Neural progenitor cell (in vitro differentiated cells): ENCODE results near the gene MTHFD2L.

ENCODE experiments used
- EZH2phosphoT487 ChIP-seq: fragments of 200-600 bp; sonication (generic); IDR thresholded peaks from 2 replicates; pipeline ENCODE4 v1.6.1; 2017; ENCODE audit warnings: antibody characterized with exemption
- TF ChIP-seq, protein P1 (sequence below): fragments of 200-600 bp; sonication (generic); IDR thresholded peaks from 2 replicates; pipeline ENCODE4 v1.5.1; 2017; ENCODE audit warnings: antibody characterized with exemption, mild to moderate bottlenecking

DNA sequence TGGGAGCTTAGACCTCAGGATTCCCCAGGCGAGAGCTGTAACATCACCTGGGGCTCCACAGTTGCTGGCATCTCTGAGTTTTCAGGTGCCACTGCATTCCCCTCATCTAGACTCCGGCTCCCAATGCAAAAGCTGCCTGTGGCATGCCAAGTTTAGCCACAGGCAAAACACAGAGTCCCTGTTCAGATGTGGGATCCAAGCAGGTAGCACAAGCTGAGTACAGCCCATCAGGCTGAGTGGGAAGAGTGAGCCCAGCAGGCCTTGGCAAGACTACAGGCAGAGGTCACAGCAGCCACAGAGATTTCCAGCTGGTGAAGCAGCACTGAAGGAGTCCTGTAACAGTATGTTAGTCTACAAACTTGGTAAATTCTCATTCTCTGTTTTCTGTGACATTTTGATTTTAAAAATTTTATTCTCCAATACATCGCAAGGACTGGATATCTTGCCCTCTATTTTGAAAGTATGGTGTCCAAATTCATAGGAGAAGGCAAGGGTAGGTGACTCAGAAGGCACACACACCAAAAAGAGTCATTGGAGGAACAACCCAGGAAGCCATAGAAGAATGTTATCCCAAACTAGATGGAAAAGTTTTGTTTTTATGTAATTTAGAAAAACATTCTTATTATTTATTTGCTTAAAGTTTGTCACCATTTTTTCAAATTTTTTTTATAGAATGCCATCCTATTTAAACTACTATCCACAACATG lies 45.4 kb upstream of the MTHFD2L start:
- TF ChIP-seq, protein P1, sequence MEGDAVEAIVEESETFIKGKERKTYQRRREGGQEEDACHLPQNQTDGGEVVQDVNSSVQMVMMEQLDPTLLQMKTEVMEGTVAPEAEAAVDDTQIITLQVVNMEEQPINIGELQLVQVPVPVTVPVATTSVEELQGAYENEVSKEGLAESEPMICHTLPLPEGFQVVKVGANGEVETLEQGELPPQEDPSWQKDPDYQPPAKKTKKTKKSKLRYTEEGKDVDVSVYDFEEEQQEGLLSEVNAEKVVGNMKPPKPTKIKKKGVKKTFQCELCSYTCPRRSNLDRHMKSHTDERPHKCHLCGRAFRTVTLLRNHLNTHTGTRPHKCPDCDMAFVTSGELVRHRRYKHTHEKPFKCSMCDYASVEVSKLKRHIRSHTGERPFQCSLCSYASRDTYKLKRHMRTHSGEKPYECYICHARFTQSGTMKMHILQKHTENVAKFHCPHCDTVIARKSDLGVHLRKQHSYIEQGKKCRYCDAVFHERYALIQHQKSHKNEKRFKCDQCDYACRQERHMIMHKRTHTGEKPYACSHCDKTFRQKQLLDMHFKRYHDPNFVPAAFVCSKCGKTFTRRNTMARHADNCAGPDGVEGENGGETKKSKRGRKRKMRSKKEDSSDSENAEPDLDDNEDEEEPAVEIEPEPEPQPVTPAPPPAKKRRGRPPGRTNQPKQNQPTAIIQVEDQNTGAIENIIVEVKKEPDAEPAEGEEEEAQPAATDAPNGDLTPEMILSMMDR, result no peak
- TF ChIP-seq EZH2phosphoT487, result no peak
